Astrocyte (in vitro differentiated cells and primary cell): ENCODE data around the gene CHST13.

Experiments used
- CTCF ChIP-seq: IDR thresholded peaks from 2 replicates; pipeline ENCODE4 v1.5.1; 2011; ENCODE audit warnings: low read depth, mild to moderate bottlenecking, inconsistent platforms, low read length, moderate library complexity; ENCODE audit not compliant: insufficient read depth
- EZH2 ChIP-seq: IDR thresholded peaks from 2 replicates; pipeline ENCODE4 v1.6.1; 2012; ENCODE audit warnings: mild to moderate bottlenecking, low read length, inconsistent platforms; ENCODE audit not compliant: insufficient read depth

DNA sequence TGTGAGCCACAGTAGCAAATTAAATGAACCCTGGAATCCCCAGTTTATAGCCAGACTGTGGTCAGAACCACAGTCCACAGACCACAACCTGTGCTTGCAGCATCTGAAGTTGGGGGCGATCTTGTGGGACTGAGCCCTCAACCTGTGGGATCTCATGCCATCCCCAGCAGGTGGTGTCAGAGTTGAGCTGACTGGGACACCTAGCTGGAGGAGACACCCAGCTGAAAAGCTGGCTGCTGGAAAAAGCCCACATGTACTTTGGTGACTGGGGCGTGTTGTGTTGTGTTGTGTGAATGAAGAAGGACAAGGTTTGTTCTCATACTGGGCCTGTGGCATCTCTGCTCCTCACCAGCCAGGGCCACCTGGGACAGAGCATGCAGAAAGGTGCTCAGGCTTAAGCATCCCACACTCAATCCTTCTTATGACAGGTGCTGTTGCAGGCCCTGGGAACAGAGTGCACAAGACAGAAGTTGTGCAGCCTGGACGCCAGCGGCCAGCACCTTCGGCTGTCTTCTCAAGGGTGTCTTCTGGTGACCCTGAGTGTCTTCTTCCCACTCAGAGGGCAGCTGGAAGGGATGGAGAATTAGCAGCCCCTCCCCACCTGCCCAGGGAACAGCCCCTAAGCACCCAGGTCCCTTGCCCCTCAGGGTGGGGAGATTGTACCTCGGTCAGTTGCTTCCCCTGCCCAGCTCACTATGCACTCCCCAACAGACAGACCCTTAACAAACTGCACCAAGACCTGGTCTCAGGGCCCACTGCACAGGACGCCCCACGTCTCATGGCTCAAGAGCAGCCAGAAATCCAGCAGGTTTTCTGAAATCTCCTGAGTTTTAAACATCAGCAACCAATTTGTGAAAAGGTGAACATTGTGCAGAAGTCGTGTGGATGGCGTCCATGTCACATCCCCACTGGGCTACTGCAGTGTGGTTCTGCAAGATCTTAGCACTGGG, 4.2 kb upstream of the CHST13 start:
- TF ChIP-seq CTCF = no peak
- no peak for TF ChIP-seq EZH2
